HepG2 (cell line): ENCODE data around the gene TMUB1. TPM values are rescaled to one million over a fixed set of nuclear protein-coding genes. Genes with fewer than 3 reads are reported as not detected.

ENCODE experiments used
- AKAP8 ChIP-seq: sonication (generic); formaldehyde crosslinking; IDR thresholded peaks from 2 replicates; pipeline ENCODE4 v1.5.1; 2020; ENCODE audit warnings: mild to moderate bottlenecking, missing genetic modification reagents
- ARID5B ChIP-seq: IDR thresholded peaks from 2 replicates; pipeline ENCODE4 v1.4.0; 2020; ENCODE audit warnings: mild to moderate bottlenecking, missing genetic modification reagents
- CC2D1A ChIP-seq: sonication (generic); formaldehyde crosslinking; IDR thresholded peaks from 2 replicates; pipeline ENCODE4 v1.8.1; 2023; ENCODE audit warnings: mild to moderate bottlenecking, missing genetic modification reagents
- CHD4 ChIP-seq: fragments of 200-600 bp; sonication (generic); IDR thresholded peaks from 2 replicates; pipeline ENCODE4 v1.7.0; 2017; ENCODE audit warnings: mild to moderate bottlenecking, low read length, borderline replicate concordance
- FOXJ3 ChIP-seq: sonication (generic); formaldehyde crosslinking; IDR thresholded peaks from 2 replicates; pipeline ENCODE4 v1.4.0; 2020; ENCODE audit warnings: missing genetic modification reagents, mild to moderate bottlenecking, borderline replicate concordance
- GFI1 ChIP-seq: sonication (generic); formaldehyde crosslinking; IDR thresholded peaks from 2 replicates; pipeline ENCODE4 v1.5.0; 2020; ENCODE audit warnings: missing genetic modification reagents, mild to moderate bottlenecking, borderline replicate concordance
- KMT2B ChIP-seq: IDR thresholded peaks from 2 replicates; pipeline ENCODE4 v1.6.1; 2016; ENCODE audit warnings: missing genetic modification reagents, missing compliant biosample characterization
- ZBTB10 ChIP-seq: sonication (generic); formaldehyde crosslinking; IDR thresholded peaks from 2 replicates; pipeline ENCODE4 v1.4.0; 2020; ENCODE audit warnings: missing genetic modification reagents, borderline replicate concordance
- ZFP36L1 ChIP-seq: sonication (generic); formaldehyde crosslinking; IDR thresholded peaks from 2 replicates; pipeline ENCODE4 v1.8.0; 2022; ENCODE audit warnings: mild to moderate bottlenecking, missing genetic modification reagents, moderate library complexity
- ZNF24 ChIP-seq: fragments of 450-650 bp; IDR thresholded peaks from 2 replicates; pipeline ENCODE4 v1.6.1; 2017; ENCODE audit warnings: antibody characterized with exemption, mild to moderate bottlenecking
- polyA plus RNA-seq, 8 experiments: library from polyadenylated mRNA; depleted of rRNA in 3 of 8; stranded (reverse) in 7 of 8; unstranded in 1 of 8; fragments of >200 nt; fragmentation: Illumina TruSeq in 4 of 8; extraction: Trizol in 4 of 8; gene quantifications; 2 replicates each; pipeline versions ENCODE4 v1.2.1 to v1.2.3, GENCODE V29; 2011 to 2016; ENCODE audit warnings: low read depth in 4 of 8, missing spikeins in 1 of 8, mixed read lengths in 1 of 8; ENCODE audit not compliant: insufficient read depth in 1 of 8
- total RNA-seq, 5 experiments: library from RNA; depleted of rRNA; stranded (reverse); fragments of >200 nt; fragmentation: Illumina TruSeq; extraction: Trizol; gene quantifications; 2 replicates each; pipeline ENCODE4 v1.2.3, GENCODE V29; 2016; ENCODE audit warnings: low read depth in 1 of 5
- TF ChIP-seq, protein P1 (sequence below): IDR thresholded peaks from 2 replicates; pipeline ENCODE4 v1.6.1; 2018; ENCODE audit warnings: missing genetic modification reagents, mild to moderate bottlenecking, missing compliant biosample characterization
- TF ChIP-seq, protein P2 (sequence below): sonication (generic); formaldehyde crosslinking; IDR thresholded peaks from 2 replicates; pipeline ENCODE4 v1.5.0; 2020; ENCODE audit warnings: mild to moderate bottlenecking, missing genetic modification reagents, borderline replicate concordance
- TF ChIP-seq, protein P3 (sequence below): sonication (generic); formaldehyde crosslinking; IDR thresholded peaks from 2 replicates; pipeline ENCODE4 v1.5.0; 2020; ENCODE audit warnings: missing genetic modification reagents

TMUB1 gene
- total and polyA plus RNA-seq, 2 of the 13 experiments (the other 11 are each of a cell fraction or from before 2014, with no cell fraction given): 44.8 to 51.6 TPM

GRCh38 chr7:151080522-151081169 lies 2.6 kb downstream of the TMUB1 start, which contains the start of gene FASTK (continued):
- TF ChIP-seq, protein P1, sequence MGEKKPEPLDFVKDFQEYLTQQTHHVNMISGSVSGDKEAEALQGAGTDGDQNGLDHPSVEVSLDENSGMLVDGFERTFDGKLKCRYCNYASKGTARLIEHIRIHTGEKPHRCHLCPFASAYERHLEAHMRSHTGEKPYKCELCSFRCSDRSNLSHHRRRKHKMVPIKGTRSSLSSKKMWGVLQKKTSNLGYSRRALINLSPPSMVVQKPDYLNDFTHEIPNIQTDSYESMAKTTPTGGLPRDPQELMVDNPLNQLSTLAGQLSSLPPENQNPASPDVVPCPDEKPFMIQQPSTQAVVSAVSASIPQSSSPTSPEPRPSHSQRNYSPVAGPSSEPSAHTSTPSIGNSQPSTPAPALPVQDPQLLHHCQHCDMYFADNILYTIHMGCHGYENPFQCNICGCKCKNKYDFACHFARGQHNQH: peak; percentile 82; the same call in 1 of the 2 replicates
- no peak for TF ChIP-seq ZBTB10 (CRISPR knock-in tag)
- TF ChIP-seq, protein P2, sequence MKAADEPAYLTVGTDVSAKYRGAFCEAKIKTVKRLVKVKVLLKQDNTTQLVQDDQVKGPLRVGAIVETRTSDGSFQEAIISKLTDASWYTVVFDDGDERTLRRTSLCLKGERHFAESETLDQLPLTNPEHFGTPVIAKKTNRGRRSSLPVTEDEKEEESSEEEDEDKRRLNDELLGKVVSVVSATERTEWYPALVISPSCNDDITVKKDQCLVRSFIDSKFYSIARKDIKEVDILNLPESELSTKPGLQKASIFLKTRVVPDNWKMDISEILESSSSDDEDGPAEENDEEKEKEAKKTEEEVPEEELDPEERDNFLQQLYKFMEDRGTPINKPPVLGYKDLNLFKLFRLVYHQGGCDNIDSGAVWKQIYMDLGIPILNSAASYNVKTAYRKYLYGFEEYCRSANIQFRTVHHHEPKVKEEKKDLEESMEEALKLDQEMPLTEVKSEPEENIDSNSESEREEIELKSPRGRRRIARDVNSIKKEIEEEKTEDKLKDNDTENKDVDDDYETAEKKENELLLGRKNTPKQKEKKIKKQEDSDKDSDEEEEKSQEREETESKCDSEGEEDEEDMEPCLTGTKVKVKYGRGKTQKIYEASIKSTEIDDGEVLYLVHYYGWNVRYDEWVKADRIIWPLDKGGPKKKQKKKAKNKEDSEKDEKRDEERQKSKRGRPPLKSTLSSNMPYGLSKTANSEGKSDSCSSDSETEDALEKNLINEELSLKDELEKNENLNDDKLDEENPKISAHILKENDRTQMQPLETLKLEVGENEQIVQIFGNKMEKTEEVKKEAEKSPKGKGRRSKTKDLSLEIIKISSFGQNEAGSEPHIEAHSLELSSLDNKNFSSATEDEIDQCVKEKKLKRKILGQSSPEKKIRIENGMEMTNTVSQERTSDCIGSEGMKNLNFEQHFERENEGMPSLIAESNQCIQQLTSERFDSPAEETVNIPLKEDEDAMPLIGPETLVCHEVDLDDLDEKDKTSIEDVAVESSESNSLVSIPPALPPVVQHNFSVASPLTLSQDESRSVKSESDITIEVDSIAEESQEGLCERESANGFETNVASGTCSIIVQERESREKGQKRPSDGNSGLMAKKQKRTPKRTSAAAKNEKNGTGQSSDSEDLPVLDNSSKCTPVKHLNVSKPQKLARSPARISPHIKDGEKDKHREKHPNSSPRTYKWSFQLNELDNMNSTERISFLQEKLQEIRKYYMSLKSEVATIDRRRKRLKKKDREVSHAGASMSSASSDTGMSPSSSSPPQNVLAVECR (CRISPR knock-in tag): peak; percentile 86
- TF ChIP-seq, protein P3, sequence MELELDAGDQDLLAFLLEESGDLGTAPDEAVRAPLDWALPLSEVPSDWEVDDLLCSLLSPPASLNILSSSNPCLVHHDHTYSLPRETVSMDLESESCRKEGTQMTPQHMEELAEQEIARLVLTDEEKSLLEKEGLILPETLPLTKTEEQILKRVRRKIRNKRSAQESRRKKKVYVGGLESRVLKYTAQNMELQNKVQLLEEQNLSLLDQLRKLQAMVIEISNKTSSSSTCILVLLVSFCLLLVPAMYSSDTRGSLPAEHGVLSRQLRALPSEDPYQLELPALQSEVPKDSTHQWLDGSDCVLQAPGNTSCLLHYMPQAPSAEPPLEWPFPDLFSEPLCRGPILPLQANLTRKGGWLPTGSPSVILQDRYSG (CRISPR knock-in tag): no peak
- no peak for TF ChIP-seq CC2D1A
- TF ChIP-seq AKAP8 (CRISPR knock-in tag): peak; percentile 76
- TF ChIP-seq GFI1 (CRISPR knock-in tag): no peak; the same call in 1 of the 2 replicates
- TF ChIP-seq ZNF24: no peak
- no peak for TF ChIP-seq KMT2B (CRISPR knock-in tag)
- TF ChIP-seq ARID5B (CRISPR knock-in tag): peak; percentile 39; the same call in 1 of the 2 replicates
- TF ChIP-seq ZFP36L1 (CRISPR knock-in tag): no peak
- no peak for TF ChIP-seq FOXJ3 (CRISPR knock-in tag)
- TF ChIP-seq CHD4: no peak
